Measurements from ENCODE around the gene CFI. TPM values are rescaled to one million over a fixed set of nuclear protein-coding genes. Genes with fewer than 3 reads are reported as not detected.

The CFI gene
- polyA plus RNA-seq, 2 donors = 5.7 to 7.9 TPM

GRCh38 chr4:109820563-109820962 is 18.8 kb upstream of the CFI start:
- Histone ChIP-seq H3K36me3 (ENCODE audit: control insufficient read depth in 2 of 2, insufficient read depth in 2 of 2, low read length in 1 of 2) (peaks cover 3 to 7% of the 10 kb centered on the region in 2 donors), H3K27ac (ENCODE audit: low read depth in 2 of 2, low read length in 1 of 2) (no peak overlapping the region), H3K4me3 (ENCODE audit: low read depth in 1 of 2, low read length in 2 of 2) (no peak overlapping the region), H3K4me1 (ENCODE audit: control insufficient read depth in 2 of 2, insufficient read depth in 2 of 2, low read length in 1 of 2) (no peaks in the 10 kb centered on the region), H3K9me3 (ENCODE audit: control insufficient read depth in 2 of 2, insufficient read depth in 1 of 2, low read depth in 1 of 2, low read length in 1 of 2) (no peaks in the 10 kb centered on the region), H3K27me3 (ENCODE audit: control insufficient read depth in 1 of 2, insufficient read depth in 2 of 2, low read length in 2 of 2) (no peaks in the 10 kb centered on the region)
- 43 to 64% methylated on average over 2 of the region's 2 CpGs for WGBS, 2 donors

GRCh38 chr4:109818268-109818667 is 16.5 kb upstream of the CFI start:
- H3K4me3 ChIP-seq (ENCODE audit: low read depth in 1 of 2, low read length in 2 of 2) = no peak overlapping the region
- H3K4me1 ChIP-seq (ENCODE audit: control insufficient read depth in 2 of 2, insufficient read depth in 2 of 2, low read length in 1 of 2) = no peaks in the 10 kb centered on the region
- peaks cover 3 to 7% of the 10 kb centered on the region in 2 donors for H3K36me3 ChIP-seq (ENCODE audit: control insufficient read depth in 2 of 2, insufficient read depth in 2 of 2, low read length in 1 of 2)
- WGBS, 2 donors = 95 to 98% methylated on average over 4 of the region's 4 CpGs
- H3K27ac ChIP-seq (ENCODE audit: low read depth in 2 of 2, low read length in 1 of 2) = no peak overlapping the region
- no peaks in the 10 kb centered on the region for H3K27me3 ChIP-seq (ENCODE audit: control insufficient read depth in 1 of 2, insufficient read depth in 2 of 2, low read length in 2 of 2)
- H3K9me3 ChIP-seq (ENCODE audit: control insufficient read depth in 2 of 2, insufficient read depth in 1 of 2, low read depth in 1 of 2, low read length in 1 of 2) = no peaks in the 10 kb centered on the region

GRCh38 chr4:109816894-109817293 is 15.1 kb upstream of the CFI start:
- H3K4me1 ChIP-seq (ENCODE audit: control insufficient read depth in 2 of 2, insufficient read depth in 2 of 2, low read length in 1 of 2) = no peaks in the 10 kb centered on the region

GRCh38 chr4:109816082-109816442 is 14.3 kb upstream of the CFI start:
- H3K4me3 ChIP-seq (ENCODE audit: low read depth in 1 of 2, low read length in 2 of 2) = peak overlapping the region; percentile 74 to 79
- no peaks in the 10 kb centered on the region for H3K9me3 ChIP-seq (ENCODE audit: control insufficient read depth in 2 of 2, insufficient read depth in 1 of 2, low read depth in 1 of 2, low read length in 1 of 2)

More at GRCh38 chr4:109816894-109817293, 15.1 kb upstream of the CFI start:
- Histone ChIP-seq H3K27me3 (ENCODE audit: control insufficient read depth in 1 of 2, insufficient read depth in 2 of 2, low read length in 2 of 2) (no peaks in the 10 kb centered on the region), H3K9me3 (ENCODE audit: control insufficient read depth in 2 of 2, insufficient read depth in 1 of 2, low read depth in 1 of 2, low read length in 1 of 2) (no peaks in the 10 kb centered on the region), H3K27ac (ENCODE audit: low read depth in 2 of 2, low read length in 1 of 2) (no peak overlapping the region), H3K4me3 (ENCODE audit: low read depth in 1 of 2, low read length in 2 of 2) (peak overlapping the region in 1 of 2 donors; percentile 79), H3K36me3 (ENCODE audit: control insufficient read depth in 2 of 2, insufficient read depth in 2 of 2, low read length in 1 of 2) (peaks cover 0 to 2% of the 10 kb centered on the region in 2 donors)
- 61 to 73% methylated on average over 1 of the region's 1 CpG for WGBS, 2 donors

GRCh38 chr4:109815151-109816081 is 13.6 kb upstream of the CFI start, which contains the start of gene GAR1:
GAR1 (plus strand) TSS chr4:109815762; CDS start chr4:109816165, 403 bp downstream.
- WGBS, 2 donors = 0% methylated on average over 53 of the region's 53 CpGs
- peak within 1 kb of the TSS; percentile 91 to 95 for H3K27ac ChIP-seq (ENCODE audit: low read depth in 2 of 2, low read length in 1 of 2)
- H3K36me3 ChIP-seq (ENCODE audit: control insufficient read depth in 2 of 2, insufficient read depth in 2 of 2, low read length in 1 of 2) = peaks cover 0 to 2% of the 10 kb centered on the region in 2 donors

More at GRCh38 chr4:109816082-109816442, 14.3 kb upstream of the CFI start:
- peaks cover 0 to 2% of the 10 kb centered on the region in 2 donors for H3K36me3 ChIP-seq (ENCODE audit: control insufficient read depth in 2 of 2, insufficient read depth in 2 of 2, low read length in 1 of 2)
- no peaks in the 10 kb centered on the region for H3K27me3 ChIP-seq (ENCODE audit: control insufficient read depth in 1 of 2, insufficient read depth in 2 of 2, low read length in 2 of 2)
- no peaks in the 10 kb centered on the region for H3K4me1 ChIP-seq (ENCODE audit: control insufficient read depth in 2 of 2, insufficient read depth in 2 of 2, low read length in 1 of 2)
- peak overlapping the region; percentile 91 to 95 for H3K27ac ChIP-seq (ENCODE audit: low read depth in 2 of 2, low read length in 1 of 2)
- WGBS, 2 donors = 0 to 1% methylated on average over 19 of the region's 19 CpGs

GRCh38 chr4:109811707-109812106 is 9.9 kb upstream of the CFI start:
- no peak overlapping the region for H3K4me3 ChIP-seq (ENCODE audit: low read depth in 1 of 2, low read length in 2 of 2)
- no peak overlapping the region for H3K27ac ChIP-seq (ENCODE audit: low read depth in 2 of 2, low read length in 1 of 2)
- H3K9me3 ChIP-seq (ENCODE audit: control insufficient read depth in 2 of 2, insufficient read depth in 1 of 2, low read depth in 1 of 2, low read length in 1 of 2) = no peaks in the 10 kb centered on the region
- H3K4me1 ChIP-seq (ENCODE audit: control insufficient read depth in 2 of 2, insufficient read depth in 2 of 2, low read length in 1 of 2) = no peaks in the 10 kb centered on the region
- no peaks in the 10 kb centered on the region for H3K36me3 ChIP-seq (ENCODE audit: control insufficient read depth in 2 of 2, insufficient read depth in 2 of 2, low read length in 1 of 2)
- WGBS, 2 donors = 38 to 42% methylated on average over 3 of the region's 3 CpGs
- no peaks in the 10 kb centered on the region for H3K27me3 ChIP-seq (ENCODE audit: control insufficient read depth in 1 of 2, insufficient read depth in 2 of 2, low read length in 2 of 2)

More at GRCh38 chr4:109815151-109816081, 13.6 kb upstream of the CFI start, which contains the start of gene GAR1:
- H3K4me1 ChIP-seq (ENCODE audit: control insufficient read depth in 2 of 2, insufficient read depth in 2 of 2, low read length in 1 of 2) = no peaks in the 10 kb centered on the region
- peak within 1 kb of the TSS; percentile 74 to 79 for H3K4me3 ChIP-seq (ENCODE audit: low read depth in 1 of 2, low read length in 2 of 2)
- no peaks in the 10 kb centered on the region for H3K27me3 ChIP-seq (ENCODE audit: control insufficient read depth in 1 of 2, insufficient read depth in 2 of 2, low read length in 2 of 2)
- no peaks in the 10 kb centered on the region for H3K9me3 ChIP-seq (ENCODE audit: control insufficient read depth in 2 of 2, insufficient read depth in 1 of 2, low read depth in 1 of 2, low read length in 1 of 2)

- WGBS, 2 donors = 69% methylated on average over 11 of the region's 11 CpGs
Observed at GRCh38 chr4:109810552-109811387, 9.0 kb upstream of the CFI start.

GRCh38 chr4:109809655-109810054 is 7.9 kb upstream of the CFI start:
- Histone ChIP-seq H3K27ac (ENCODE audit: low read depth in 2 of 2, low read length in 1 of 2) (no peak overlapping the region), H3K4me1 (ENCODE audit: control insufficient read depth in 2 of 2, insufficient read depth in 2 of 2, low read length in 1 of 2) (no peaks in the 10 kb centered on the region), H3K4me3 (ENCODE audit: low read depth in 1 of 2, low read length in 2 of 2) (no peak overlapping the region), H3K27me3 (ENCODE audit: control insufficient read depth in 1 of 2, insufficient read depth in 2 of 2, low read length in 2 of 2) (no peaks in the 10 kb centered on the region), H3K9me3 (ENCODE audit: control insufficient read depth in 2 of 2, insufficient read depth in 1 of 2, low read depth in 1 of 2, low read length in 1 of 2) (no peaks in the 10 kb centered on the region), H3K36me3 (ENCODE audit: control insufficient read depth in 2 of 2, insufficient read depth in 2 of 2, low read length in 1 of 2) (no peaks in the 10 kb centered on the region)
- WGBS, 2 donors = 85 to 94% methylated on average over 2 of the region's 2 CpGs

More at GRCh38 chr4:109810552-109811387, 9.0 kb upstream of the CFI start:
- Histone ChIP-seq H3K9me3 (ENCODE audit: control insufficient read depth in 2 of 2, insufficient read depth in 1 of 2, low read depth in 1 of 2, low read length in 1 of 2) (no peaks in the 10 kb centered on the region), H3K27ac (ENCODE audit: low read depth in 2 of 2, low read length in 1 of 2) (no peak overlapping the region), H3K4me1 (ENCODE audit: control insufficient read depth in 2 of 2, insufficient read depth in 2 of 2, low read length in 1 of 2) (no peaks in the 10 kb centered on the region), H3K4me3 (ENCODE audit: low read depth in 1 of 2, low read length in 2 of 2) (no peak overlapping the region), H3K27me3 (ENCODE audit: control insufficient read depth in 1 of 2, insufficient read depth in 2 of 2, low read length in 2 of 2) (no peaks in the 10 kb centered on the region), H3K36me3 (ENCODE audit: control insufficient read depth in 2 of 2, insufficient read depth in 2 of 2, low read length in 1 of 2) (no peaks in the 10 kb centered on the region)

GRCh38 chr4:109803924-109804571 is 2.2 kb upstream of the CFI start:
- Histone ChIP-seq H3K36me3 (ENCODE audit: control insufficient read depth in 2 of 2, insufficient read depth in 2 of 2, low read length in 1 of 2) (no peaks in the 10 kb centered on the region), H3K27ac (ENCODE audit: low read depth in 2 of 2, low read length in 1 of 2) (no peak overlapping the region), H3K9me3 (ENCODE audit: control insufficient read depth in 2 of 2, insufficient read depth in 1 of 2, low read depth in 1 of 2, low read length in 1 of 2) (no peaks in the 10 kb centered on the region), H3K4me1 (ENCODE audit: control insufficient read depth in 2 of 2, insufficient read depth in 2 of 2, low read length in 1 of 2) (no peaks in the 10 kb centered on the region), H3K4me3 (ENCODE audit: low read depth in 1 of 2, low read length in 2 of 2) (no peak overlapping the region), H3K27me3 (ENCODE audit: control insufficient read depth in 1 of 2, insufficient read depth in 2 of 2, low read length in 2 of 2) (no peaks in the 10 kb centered on the region)
- 26 to 33% methylated on average over 4 of the region's 4 CpGs for whole genome bisulfite sequencing, 2 donors

All from esophagus (tissue), 2 donors.